ENCODE data around the gene KCNAB1.

DNA sequence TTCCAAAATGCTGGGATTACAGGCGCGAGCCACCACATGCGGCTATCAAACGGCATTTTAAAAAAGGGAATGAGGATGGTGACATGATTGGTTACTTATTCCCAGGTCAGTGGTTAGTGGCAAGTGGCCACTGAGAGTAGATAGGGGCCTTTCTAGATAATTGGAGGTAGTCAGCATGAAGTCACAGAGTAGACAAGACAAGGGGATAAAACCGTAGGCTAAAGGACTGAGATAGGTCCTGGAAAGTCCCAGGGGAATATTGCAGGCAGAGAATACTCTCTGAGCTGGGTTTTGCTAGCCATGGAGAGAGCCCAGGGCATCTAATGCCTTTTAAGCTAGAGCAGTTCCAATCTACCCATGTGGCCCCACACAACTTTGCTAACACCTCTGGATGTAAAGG is 52.2 kb downstream of the KCNAB1 start:
- TF ChIP-seq, protein P1, sequence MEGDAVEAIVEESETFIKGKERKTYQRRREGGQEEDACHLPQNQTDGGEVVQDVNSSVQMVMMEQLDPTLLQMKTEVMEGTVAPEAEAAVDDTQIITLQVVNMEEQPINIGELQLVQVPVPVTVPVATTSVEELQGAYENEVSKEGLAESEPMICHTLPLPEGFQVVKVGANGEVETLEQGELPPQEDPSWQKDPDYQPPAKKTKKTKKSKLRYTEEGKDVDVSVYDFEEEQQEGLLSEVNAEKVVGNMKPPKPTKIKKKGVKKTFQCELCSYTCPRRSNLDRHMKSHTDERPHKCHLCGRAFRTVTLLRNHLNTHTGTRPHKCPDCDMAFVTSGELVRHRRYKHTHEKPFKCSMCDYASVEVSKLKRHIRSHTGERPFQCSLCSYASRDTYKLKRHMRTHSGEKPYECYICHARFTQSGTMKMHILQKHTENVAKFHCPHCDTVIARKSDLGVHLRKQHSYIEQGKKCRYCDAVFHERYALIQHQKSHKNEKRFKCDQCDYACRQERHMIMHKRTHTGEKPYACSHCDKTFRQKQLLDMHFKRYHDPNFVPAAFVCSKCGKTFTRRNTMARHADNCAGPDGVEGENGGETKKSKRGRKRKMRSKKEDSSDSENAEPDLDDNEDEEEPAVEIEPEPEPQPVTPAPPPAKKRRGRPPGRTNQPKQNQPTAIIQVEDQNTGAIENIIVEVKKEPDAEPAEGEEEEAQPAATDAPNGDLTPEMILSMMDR (IDR thresholded peaks at IDR 0.05) = no peak
- no peak for TF ChIP-seq POLR2A (IDR thresholded peaks at IDR 0.05)

Measured in tibial nerve (tissue), 3 donors.